HG02623 (cell line): Measurements from ENCODE around the gene USP3.
"Not testable (repeated sequence)": the region's sequence is repeated elsewhere in the genome, so short reads cannot be mapped to it uniquely, and the experiment has no call there.

ENCODE experiments used
- ATAC-seq: cut with Tn5 transposase; IDR thresholded peaks from one replicate; pipeline ENCODE4 v1.9.1; 2021; ENCODE audit warnings: moderate library complexity; ENCODE audit not compliant: unreplicated experiment

Gene USP3

DNA sequence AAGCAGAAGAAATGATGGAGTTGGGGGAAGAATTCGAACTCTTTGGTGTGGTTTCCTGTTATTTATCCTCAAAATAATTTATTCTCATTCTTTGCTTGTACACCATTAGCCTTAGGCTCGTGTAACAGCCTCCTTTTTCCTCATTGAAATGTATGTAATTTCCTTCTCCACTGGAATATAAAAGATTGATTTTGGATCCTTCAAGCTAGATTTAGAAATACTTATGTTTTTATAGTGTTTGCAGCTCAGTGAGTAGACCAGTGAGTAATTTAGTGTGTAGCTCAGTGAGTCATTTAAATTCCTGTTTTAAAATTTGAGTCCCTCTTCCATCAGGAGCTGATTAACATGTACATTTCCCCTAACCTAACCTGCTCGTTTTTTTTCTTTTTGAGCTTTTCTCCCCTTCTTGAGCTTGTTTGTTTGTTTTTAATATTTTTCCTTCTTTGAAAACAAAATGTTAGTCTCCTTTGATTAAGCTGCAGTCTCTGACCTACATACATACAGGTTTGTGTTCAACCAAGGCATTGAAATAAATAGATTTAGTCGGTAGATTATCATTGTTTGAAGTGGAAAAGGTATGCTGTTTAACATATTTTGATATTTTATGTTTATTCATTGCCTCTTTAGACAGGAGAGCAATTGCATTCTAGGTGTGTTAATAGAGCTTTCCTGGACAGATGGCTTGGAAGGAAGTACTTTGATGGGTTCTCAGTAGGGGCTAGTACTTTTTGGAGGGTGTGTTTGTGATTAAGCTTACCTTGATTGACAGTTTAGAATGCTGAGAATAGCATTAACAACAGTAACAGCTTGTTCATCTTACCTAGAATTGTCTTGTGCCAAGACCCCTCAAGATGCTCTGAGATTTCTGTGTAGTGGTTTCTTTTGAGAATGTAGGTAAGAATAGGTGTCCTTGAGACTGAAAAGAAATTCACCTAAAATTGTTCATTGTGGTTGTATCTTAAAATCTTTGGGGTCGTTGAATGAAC, 5.9 kb downstream of the USP3 start:
- ATAC-seq, result no peak

DNA sequence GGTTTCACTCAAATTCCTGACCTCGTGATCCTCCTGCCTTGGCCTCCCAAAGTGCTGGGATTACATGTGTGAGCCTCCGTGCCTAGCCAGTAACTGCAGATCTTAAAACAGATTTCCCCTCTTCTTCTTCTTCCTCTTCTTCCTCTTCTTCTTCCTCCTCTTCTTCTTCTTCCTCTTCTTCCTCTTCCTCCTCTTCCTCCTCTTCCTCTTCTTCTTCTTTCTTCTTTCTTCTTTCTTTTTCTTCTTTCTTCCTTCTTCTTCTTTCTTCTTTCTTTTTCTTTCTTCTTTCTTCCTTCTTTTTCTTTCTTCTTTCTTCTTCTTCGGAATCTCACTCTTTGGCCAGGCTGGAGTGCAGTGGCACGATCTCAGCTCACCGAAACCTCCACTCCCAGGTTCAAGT, 7.8 kb downstream of the USP3 start:
- ATAC-seq, result no peak

DNA sequence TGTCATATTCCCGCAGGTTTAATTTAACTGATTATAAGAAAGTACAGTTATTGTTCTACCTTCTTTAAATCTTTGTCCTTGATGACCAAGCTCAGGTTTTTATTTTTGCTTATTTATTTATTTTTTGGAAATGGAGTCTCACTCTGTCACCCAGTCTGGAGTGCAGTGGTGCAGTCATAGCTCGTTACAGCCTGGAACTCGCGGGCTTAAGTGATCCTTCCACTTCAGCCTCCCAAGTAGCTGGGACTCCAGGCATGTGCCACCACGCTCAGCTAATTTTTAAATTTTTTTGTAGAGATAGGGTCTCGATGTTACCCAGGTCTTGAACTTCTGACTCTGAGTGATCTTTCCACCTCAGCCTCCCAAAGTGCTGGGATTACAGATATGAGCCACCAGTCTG, 8.9 kb downstream of the USP3 start:
- ATAC-seq, result no peak

DNA sequence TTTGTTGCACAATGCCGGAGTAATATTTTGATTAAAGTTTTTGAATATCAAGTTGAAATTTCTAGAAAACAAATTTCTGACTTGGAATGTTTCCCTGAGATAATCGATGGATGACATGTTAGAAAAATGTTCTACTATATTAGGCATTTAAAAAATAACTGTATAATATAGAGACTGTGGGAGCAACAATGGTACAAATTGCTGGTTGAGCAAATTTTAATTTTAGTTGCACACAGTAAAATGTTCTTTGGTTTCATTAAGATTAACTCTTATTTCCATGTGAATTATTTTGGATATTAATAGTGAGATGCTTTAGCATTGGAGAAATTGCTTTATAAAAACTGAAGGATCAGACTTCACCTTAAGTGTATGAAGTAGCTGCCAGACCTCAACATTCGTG, 9.3 kb downstream of the USP3 start:
- no peak for ATAC-seq

DNA sequence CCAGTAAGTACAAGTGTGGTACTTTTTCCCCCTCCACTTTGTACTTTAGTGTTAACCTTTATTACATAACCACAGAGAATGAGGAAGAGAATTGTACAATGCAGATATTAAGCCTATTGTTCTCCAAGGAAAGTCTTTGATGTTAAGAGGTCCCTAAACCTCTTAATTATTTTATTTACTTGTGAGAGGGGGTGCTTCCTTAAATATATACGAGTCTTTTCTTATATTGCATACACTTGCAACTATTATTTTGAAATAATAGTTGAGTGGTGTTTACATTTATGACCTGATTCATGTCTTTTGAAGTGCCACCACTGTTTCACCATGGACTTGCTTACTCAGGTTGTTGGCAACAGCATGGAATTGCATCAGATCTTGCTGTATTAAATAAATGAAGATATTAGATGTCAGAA, 10.1 kb downstream of the USP3 start:
- ATAC-seq, result no peak

DNA sequence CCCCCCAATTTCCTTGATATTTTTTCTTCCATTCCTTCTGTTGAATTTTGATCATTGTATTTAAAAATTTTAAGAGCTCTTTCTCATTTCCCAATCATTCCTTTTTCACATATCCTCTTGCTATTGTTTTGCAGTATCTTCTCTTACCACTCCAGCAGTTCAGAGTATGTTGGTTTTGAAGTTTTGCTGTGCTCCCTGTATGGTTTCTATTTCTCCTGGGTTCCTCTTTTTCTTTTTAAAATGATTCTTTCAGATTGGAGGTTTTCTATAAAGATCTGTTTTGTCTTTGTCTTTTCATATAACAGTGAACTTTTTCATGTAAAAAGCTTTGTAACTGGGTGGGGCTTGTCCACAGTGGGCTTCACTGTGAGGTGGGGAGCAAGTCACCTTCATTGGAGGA, 12.8 kb downstream of the USP3 start:
- ATAC-seq, result no peak

DNA sequence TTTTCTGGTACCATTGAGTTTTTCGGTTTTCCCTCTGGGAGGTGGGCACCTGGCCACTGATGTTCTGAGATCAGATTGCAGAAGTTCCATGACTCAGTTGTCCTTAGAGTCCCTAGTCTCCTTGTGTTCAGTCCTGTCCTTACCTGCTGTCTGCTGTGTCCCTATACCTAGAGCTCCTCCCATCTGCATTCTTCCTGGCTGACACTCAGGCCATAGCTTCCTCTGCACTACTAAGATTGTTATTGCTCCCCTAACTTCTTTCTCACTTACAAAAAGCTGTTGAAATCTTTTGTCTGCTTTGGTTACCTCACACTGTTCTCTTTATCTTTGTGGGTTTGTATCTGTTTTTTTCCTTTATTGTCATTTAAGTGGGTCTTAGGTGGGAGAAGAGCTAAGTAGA, 13.2 kb downstream of the USP3 start:
- no peak for ATAC-seq

DNA sequence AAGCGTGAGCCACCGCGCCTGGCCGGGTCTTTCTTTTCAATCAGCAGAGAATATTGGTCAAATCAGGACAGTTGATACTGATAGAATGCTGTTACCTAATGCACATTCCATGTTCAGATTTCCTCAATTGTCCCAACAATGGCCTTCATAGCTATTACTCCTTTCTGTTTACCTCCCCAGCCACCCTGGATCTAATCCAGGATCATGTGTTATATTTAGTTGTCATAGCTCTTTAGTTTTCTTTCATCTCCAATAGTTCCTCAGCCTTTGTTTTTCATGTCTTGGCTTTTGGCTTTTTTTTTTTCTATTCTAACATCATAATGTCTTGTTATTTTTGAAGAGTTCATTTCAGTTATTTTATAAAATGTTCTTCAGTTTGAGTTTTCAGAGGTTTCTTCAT, 14.6 kb downstream of the USP3 start:
- no peak for ATAC-seq

DNA sequence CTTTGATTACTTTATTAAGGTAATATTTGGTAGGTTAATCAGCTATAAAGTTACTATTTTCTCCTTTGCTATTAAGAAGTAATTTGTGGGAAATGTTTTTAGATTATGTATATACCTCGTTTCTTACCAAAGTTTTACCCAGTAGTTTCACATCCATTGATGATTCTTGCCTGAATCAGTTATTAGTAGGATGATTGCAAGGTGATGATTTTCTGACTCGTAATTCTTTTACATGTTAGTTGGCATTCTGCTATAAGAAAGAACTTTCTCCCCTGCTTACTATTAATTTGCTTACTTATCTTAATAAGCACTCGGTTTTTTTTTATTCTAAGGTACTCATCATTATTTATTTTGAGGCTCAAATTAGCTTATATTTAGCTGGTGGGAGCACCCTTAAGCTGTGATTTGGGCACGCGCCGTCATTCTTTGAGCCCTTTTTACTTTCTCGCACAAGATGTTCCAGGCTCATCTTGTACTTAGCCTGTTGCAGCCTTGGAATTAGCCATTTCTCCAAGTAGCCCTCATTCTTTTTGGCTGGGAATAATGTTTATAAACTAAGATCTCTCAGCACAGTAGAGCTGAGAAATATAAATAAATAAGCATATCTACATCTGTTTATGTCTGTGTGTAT, 15.3 kb downstream of the USP3 start:
- ATAC-seq, result no peak

DNA sequence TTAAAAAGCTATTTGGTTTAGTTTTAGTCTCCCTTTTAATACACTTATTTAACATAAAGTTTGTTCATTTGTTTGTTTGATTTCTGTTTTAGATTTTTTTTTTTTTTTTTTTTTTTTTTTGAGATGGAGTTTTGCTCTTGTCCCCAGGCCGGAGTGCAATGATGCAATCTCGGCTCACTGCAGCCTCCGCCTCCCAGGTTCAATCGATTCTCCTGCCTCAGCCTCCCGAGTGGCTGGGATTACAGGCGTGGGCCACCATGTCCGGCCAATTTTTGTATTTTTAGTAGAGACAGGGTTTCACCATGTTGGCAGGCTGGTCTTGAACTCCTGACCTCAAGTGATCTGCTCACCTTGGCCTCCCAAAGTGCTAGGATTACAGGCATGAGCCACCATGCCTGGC, 16.1 kb downstream of the USP3 start:
- ATAC-seq, result not testable (repeated sequence)

DNA sequence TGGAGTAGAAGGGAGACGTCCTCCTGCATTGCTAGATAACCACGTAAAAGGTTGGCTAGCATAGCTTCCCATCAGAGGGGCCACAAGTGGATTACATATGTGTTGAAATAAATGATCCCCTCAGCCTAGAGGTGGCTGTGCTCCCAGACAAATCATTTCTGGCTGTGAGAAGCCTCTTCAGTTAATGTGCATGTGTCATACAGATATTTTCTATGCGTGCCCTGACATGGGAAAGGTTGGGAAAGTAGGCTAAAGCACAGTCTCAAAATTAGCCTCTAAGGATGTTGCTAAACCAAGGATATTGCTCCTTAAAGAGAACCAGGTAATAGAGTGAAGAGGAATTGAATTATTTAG, 17.8 kb downstream of the USP3 start:
- no peak for ATAC-seq

DNA sequence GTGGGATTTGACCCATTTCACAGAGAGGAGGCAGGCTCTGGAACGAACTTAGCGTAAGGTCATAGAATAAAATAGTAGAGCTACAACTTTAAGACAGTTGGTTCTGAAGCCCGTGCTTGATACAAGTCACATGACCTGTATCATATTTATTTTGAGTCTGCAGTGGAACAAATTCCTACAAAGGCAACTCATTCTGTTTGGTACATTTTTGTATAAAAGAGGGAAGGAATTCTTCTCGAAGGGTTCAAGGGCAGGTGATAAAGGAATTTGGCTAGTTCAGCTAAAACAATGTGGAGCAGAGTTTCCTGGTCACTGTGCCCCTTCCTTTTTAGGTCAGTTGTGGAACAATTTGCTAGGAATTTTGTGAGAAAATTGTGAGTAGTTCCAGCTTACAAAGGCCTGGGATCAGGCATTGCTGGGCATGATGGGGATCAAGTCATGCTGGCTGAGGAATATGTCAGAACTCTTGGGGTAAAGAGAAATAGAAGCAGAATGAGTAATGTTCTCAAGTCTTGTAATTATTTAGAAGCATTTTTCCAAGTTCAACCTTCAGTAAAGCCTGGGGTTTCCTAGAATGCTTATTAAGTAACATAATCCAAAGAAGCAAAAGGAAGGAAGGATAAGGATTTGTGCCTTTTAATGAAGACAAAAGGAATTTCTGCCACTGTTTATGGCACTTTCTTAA, 19.1 kb downstream of the USP3 start:
- no peak for ATAC-seq

DNA sequence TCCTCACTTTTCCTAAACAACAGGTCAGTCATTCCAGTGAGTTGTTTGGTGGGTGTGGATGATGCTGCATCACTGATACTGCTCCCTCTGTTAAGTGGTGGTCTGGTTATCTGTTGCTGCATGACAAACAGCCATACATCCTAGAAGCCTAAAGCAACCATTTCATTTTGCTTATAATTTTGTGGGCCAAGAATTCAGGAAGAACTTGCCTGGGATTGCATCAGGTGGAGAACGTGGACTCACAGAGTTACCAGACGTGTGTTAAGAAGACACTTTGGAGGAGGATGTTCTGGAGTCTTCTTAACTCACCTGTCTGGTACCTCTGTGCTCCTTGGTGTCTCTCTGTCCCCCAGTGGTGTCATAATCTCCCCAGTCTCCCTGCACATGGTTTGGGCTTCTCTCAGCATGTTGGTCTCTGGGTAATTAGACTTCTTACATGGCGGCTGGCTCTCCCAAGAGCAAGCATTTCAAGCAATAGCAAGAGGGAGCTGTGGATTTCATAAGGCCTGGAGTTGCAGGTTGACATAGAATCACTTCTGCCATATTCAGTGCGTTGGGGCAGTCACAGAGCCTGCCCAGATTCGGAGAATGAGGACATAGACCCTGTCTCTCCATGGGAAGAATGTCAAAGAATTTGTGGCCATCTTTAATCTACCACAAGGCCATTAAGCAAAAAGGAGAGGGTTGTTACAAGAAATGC, 20.1 kb downstream of the USP3 start:
- no peak for ATAC-seq

DNA sequence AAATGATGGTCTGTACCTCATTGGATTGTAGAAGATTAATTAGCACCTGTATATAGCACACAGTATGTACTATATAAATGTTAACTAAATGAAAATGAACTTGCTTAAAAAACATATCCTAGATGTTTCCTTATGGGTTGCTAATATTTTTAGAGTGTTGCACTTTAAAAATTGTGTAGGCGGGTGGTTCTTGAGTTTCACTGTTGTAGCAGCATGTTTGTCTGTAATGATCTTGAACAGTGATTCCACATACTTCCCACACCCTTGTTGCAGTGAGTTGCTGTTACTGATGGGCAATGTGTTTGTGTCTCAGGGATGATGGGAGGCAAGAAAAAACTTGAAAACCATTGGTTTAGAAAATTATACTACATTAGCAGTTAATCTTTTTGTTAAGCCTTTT, 22.0 kb downstream of the USP3 start:
- ATAC-seq, result no peak

DNA sequence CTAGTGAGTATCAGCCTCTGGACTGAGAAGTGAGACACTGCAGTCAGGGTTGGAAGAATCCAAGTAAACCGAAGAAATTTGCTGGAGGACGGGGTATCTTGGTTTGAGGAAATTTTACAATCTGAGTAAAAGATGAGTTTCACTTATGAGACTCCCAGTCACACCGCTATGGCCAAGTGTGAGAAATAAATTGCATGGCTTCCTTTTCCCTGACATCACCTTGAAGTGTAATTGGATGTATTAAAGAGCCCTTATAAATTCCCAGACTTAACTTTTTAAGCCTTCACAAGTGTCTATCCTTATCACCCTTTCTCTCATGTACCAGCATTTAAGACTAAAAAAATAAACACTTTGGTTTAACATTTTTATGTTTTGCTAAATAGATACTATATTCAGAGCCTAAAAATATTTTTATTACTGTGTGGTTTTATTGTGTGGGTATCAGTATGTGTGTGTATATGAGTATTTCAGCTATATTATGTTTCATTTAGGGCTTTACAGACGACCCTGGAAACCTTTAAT, 23.8 kb downstream of the USP3 start:
- no peak for ATAC-seq

DNA sequence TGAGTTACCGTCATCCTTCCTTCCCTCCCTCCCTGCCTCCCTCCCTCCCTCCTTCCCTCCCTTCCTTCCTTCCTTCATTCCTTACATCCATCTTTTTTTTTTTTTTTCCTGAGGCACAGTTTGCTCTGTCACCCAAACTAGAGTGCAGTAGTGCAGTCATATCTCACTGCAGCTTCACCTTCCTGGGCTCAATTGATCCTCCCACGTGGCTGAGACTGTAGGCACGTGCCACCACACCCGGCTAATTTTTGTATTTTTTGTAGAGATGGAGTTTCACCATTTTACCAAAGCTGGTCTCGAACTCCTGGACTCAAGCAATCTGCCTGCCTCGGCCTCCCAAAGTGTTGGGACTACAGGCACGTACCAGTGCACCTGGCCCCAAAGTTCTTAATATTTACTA, 25.8 kb downstream of the USP3 start:
- no peak for ATAC-seq

DNA sequence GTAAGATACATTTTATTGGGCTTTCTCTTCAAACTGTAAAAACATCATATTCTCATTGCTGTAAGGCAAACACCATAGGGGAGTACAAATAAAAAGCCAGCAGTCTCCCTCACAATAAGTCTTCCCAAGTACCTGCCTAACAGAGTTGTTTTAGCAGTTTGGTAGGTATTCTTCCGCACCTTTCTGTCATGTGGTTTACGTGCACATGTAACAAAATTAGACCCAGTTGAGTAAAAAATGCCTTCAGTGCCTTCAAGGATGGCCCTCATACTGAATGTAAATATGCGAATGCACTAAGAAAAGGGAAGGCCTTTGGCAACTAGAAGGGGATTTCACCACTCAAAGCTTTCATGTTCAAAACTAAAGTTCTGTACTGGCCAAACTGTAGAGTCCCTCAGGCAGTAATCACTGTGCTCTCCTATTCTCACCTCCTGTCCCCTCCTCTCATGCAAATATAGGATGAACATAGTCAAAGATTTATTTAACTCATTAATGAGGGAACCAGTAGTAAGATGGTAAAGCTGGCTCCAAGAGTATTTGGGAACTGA, 26.4 kb downstream of the USP3 start:
- no peak for ATAC-seq

DNA sequence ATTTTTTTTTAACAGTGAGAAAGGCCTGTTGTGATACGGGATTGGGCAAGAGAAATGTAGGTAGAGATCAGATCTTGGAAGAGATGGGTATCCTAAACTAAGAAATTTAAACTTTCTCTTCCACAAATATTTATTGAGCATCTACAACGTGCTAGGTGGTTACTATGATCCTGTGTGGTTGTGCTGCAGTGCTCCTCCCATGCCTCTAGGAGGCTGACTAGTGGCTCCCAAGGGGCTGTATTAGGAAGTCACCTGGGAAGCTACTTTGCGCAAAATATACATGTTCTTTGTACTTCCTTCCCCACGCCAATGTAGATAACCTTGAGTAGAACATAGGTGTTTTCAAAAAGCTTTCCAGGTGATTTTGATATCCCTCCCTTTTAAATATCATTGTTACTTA, 27.2 kb downstream of the USP3 start:
- no peak for ATAC-seq

DNA sequence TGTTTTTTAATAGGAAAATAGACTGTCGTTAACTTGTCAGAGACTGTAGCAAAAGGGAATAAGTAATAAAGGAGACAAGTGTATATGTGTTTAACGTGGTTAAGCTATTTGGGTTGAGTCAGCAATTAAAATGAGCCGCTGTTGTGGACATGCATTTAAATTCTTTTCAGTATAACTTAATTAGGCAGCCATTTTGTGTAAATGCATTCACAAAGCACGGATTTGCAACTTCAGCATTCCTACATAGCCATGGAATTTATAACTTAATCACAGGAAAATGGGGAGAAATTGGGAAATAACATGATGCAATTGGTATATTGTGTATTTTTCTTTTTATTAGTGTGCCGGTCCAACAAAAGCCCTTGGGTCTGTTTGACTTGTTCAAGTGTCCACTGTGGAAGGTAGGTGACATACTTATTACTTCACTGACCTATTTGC, 27.9 kb downstream of the USP3 start:
- no peak for ATAC-seq

DNA sequence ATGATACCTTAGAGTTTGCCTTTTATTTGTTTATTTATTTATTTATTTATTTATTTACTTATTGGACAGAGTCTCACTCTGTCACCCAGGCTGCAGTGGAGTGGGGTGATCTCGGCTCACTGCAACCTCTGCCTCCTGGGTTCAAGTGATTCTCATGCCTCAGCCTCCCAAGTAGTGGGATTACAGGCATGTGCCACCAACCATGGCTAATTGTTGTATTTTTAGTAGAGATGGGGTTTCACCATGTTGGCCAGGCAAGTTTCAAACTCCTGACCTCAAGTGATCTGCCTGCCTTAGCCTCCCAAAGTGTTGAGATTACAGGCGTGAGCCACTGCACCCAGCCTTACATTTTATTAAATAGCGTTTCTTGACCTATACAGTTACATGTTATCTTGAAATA, 30.5 kb downstream of the USP3 start:
- not testable (repeated sequence) for ATAC-seq

DNA sequence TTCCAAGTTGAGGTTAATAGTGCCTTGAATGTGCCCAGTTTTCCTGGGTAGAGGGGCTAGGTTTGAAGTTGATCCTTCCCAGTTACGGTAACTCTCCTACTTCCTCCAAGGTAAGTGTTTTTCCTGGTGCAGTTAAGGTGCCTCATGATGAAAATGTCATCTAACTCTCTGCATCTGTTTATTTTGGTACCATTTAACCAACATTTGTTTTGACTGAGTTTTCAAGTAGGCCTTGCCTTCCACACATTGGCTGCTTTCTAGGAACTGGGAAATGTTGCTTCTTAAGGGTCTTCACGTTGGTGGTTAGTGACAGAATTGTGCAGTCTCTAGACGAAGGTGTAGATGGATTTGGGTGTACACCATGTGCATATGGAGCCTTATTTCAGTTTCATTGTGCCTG, 31.3 kb downstream of the USP3 start:
- ATAC-seq, result no peak
